ENCODE data around the gene FOXO3. TPM values are rescaled to one million over a fixed set of nuclear protein-coding genes. Genes with fewer than 3 reads are reported as not detected.

FOXO3 gene
- total and polyA plus RNA-seq, 2 donors (not counting 3 experiments of a cell fraction or from before 2014, with no cell fraction given) = 14.4 to 16.9 TPM

- peaks cover 3% of the 10 kb centered on the region in 2 experiments for H3K27me3 ChIP-seq (ENCODE audit: control insufficient read depth in 2 of 2, insufficient read depth in 2 of 2, low read length in 2 of 2)
- H3K79me2 ChIP-seq (ENCODE audit: control insufficient read depth, insufficient read depth, low read length) = peaks cover 2% of the 10 kb centered on the region
- no peaks in the 10 kb centered on the region for H3K36me3 ChIP-seq (ENCODE audit: control insufficient read depth in 2 of 2, extremely low read depth in 1 of 2, insufficient read depth in 2 of 2, low read length in 2 of 2)
- DNase-seq (ENCODE audit: low read depth, low spot score) (peak; percentile 83), FAIRE-seq (peak; percentile 68)
- intact Hi-C loops (cut with micrococcal nuclease) (loop anchor here (1.0 to 5.0 kb wide), 4 partner anchors 30 to 824 kb away; partner anchors contain the start of genes CD164 and SESN1), dilution Hi-C loops (cut with MboI; ENCODE audit: extremely low pct_ligation_motif_present, low sequenced_read_pairs) (no loop called here)
- H4K20me1 ChIP-seq (replicated peaks; ENCODE audit: control insufficient read depth, extremely low read depth, insufficient read depth, low read length) = no peaks in the 10 kb centered on the region
- H3K4me1 ChIP-seq (ENCODE audit: control insufficient read depth, extremely low read depth, insufficient read depth, low read length) = peaks cover 29% of the 10 kb centered on the region
- no peaks in the 10 kb centered on the region for H3K9me1 ChIP-seq (replicated peaks; ENCODE audit: control insufficient read depth, extremely low read depth, insufficient read depth, low read length)
- no peaks in the 10 kb centered on the region for H3K9me3 ChIP-seq (replicated peaks; ENCODE audit: control insufficient read depth, insufficient read depth, low read length)
- H3K4me2 ChIP-seq (ENCODE audit: insufficient read depth, low read length) = peak overlapping the region; percentile 99
- POLR2A ChIA-PET = interaction anchor here (0.6 to 2.0 kb wide), 3 partner anchors 29 to 535 kb away, joined by 3 to 11 read pairs (median 3); partner anchors contain the start of gene SESN1
- peak overlapping the region; percentile 61 to 94 (median 92) for H3K4me3 ChIP-seq (replicated peaks in 1 of 3; ENCODE audit: insufficient read depth in 1 of 3, low read depth in 1 of 3, low read length in 3 of 3)
- no TSS peak for BruUV-seq (replicated peaks)
- H3K27ac ChIP-seq (ENCODE audit: insufficient read depth, low read depth, low read length) = peak overlapping the region; percentile 83
- H3K9ac ChIP-seq (replicated peaks; ENCODE audit: extremely low read depth, insufficient read depth, low read length) = peak overlapping the region; percentile 78
- H2AFZ ChIP-seq (ENCODE audit: low read depth, low read length) = peak overlapping the region; percentile 97
- CTCF ChIA-PET = interaction anchor here (1.0 to 6.9 kb wide), 9 partner anchors 18 to 514 kb away, joined by 3 to 38 read pairs (median 8); no protein-coding TSS in a partner anchor
- TF ChIP-seq POLR2AphosphoS5 (IDR thresholded peaks at IDR 0.05; ENCODE audit: insufficient read depth, low read depth, low read length) = peak; percentile 48
- no peak for TF ChIP-seq CTCF (IDR thresholded peaks at IDR 0.05; ENCODE audit: extremely low read depth in 1 of 2, insufficient read depth in 1 of 2, low read depth in 1 of 2, low read length in 2 of 2)
Observed at GRCh38 chr6:108559097-108559883, 1.4 kb upstream of the FOXO3 start.
